ENCODE data around the gene CDKN3.
"Not testable (repeated sequence)": the region's sequence is repeated elsewhere in the genome, so short reads cannot be mapped to it uniquely, and the experiment has no call there.

CDKN3 gene

GRCh38 chr14:54424479-54424901 lies 27.7 kb downstream of the CDKN3 start:
- DNase-seq (ENCODE audit: low read depth), result no peak

- DNase-seq (ENCODE audit: low read depth), result no peak
Measured at GRCh38 chr14:54425068-54425467, 28.3 kb downstream of the CDKN3 start.

- DNase-seq (ENCODE audit: low read depth), result no peak
Measured at GRCh38 chr14:54425537-54426274, 28.9 kb downstream of the CDKN3 start.

DNA sequence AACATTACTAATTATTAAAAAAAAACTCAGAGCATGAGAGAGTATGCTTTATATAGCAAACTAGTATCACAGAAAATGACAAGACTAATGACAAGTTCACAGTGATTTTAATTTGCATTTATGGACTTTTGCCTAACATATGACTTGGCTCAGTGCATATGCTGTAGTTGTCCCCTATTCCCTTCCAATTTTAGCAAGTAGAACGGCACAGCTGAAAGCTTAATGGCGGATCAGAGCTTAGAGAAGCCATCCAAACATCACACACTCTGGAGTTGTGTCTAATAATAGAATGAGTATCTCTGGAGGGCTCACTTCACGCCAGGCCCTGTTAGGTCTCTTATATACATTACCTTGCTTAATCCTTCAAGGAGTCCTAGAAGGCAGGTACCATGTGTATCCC lies 31.1 kb downstream of the CDKN3 start:
- no peak for DNase-seq (ENCODE audit: low read depth)

- no peak for DNase-seq (ENCODE audit: low read depth)
Measured at GRCh38 chr14:54428527-54428926, 31.7 kb downstream of the CDKN3 start.

DNA sequence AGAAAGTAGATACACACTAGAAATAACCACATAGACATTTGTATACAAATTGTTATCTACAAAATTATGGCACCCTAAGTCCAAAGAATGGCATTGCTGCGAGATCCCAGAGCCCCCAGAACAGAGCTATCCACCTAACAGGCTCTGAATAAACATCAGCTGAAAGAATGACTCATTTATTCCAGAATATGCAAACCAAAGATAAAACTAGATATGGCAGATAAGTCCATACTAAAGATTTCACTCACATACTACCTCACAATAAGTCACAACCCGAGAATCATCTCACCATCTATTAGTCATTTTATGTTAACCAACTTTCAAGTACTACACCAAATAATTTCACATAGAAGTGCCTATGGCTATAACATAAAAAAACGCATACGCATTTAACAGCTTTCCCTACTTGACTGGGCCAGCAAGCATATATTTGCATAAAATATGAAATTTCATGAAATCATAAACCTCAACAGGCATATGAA lies 38.7 kb downstream of the CDKN3 start:
- DNase-seq (ENCODE audit: low read depth), result no peak

GRCh38 chr14:54437954-54438353 lies 41.1 kb downstream of the CDKN3 start:
- DNase-seq (ENCODE audit: low read depth), result not testable (repeated sequence)

GRCh38 chr14:54438703-54439102 lies 41.9 kb downstream of the CDKN3 start:
- DNase-seq (ENCODE audit: low read depth), result no peak

GRCh38 chr14:54440037-54440436 lies 43.2 kb downstream of the CDKN3 start:
- DNase-seq (ENCODE audit: low read depth), result no peak

DNA sequence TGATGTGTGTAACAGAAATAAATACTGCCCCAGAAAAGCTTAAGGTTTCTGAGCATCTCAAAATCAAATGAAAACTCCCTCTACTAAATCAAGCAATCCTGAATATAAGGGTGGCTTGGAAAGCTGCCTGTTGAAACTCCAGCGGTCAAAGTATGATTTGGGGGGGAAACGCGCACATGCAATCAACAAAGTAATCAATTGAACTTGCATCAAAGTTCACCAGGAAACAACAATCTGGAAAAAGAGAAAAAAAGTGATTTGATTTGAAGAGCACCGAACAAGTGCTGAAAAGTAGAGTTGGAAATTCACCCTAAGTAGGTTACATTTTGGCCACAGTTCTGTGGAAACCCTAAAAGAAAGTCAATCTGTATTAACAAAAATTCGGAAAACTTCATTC lies 43.7 kb downstream of the CDKN3 start:
- no peak for DNase-seq (ENCODE audit: low read depth)

DNA sequence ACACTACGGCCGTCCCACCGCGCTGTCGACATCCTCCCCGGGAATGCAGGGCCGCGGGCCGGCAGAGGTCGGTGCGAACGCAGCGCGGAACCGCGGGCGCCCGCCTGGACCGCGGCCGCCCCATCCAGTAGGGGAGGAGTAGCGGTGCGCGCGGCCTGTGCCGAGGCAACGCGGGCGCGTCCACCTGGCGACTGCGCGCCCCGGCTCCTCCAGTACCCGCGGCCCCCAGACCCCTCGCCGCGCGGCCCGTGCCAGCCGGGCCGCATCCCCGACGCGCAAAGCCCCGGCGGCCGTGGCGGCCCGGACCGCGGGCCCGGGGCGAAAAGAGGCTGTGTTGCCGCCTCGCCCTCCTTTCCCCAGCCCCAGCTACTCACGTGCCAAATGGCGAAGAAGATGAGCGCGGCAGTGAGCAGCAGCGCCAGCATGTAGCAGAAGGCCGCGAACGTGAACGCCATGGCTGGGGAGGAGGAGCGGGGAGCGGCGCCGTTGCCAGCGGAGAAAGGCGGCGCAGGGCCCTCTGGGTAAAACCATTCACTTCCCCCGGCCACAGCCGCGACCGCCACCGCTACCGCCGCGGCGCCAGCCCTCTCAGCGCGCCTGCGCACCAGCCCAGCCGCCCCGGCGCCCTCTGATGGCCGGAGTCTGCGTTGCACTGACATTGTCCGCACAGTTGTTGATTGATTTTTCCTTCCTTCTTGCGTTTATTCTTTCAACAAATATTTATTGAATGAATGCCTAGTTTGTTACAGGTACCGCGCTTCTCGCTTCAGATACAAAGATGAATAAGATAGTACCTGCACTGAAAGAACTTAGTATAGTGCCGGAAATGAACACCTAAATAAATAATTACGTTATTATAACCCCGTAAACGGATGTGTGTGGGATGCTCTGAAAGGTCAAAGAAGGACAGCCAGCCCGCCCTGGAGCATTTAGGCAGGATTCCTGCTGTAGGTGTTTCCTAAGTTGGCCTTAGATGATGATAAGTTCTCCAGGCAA lies 44.4 kb downstream of the CDKN3 start, which contains the start of gene CNIH1:
Gene CNIH1 (minus strand): TSS at position 502 of the 996 bp plus-strand sequence. CDS start 47 bp downstream, at position 455.
- peak; percentile 76 for DNase-seq (ENCODE audit: low read depth)

DNA sequence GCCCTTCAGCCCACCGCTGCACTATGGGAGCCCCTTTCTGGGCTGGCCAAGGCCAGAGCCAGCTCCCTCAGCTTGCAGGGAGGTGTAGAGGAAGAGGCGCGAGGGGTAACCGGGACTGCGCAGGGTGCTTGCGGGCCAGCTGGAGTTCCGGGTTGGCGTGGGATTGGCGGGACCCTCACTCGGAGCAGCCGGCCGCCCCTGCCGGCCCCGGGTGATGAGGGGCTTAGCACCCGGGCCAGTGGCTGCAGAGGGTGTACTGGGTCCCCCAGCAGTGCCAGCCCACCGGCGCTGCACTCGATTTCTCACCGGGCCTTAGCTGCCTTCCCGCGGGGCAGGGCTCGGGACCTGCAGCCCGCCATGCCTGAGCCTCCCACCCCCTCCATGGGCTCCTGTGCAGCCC lies 46.2 kb downstream of the CDKN3 start:
- DNase-seq (ENCODE audit: low read depth), result not testable (repeated sequence)

DNA sequence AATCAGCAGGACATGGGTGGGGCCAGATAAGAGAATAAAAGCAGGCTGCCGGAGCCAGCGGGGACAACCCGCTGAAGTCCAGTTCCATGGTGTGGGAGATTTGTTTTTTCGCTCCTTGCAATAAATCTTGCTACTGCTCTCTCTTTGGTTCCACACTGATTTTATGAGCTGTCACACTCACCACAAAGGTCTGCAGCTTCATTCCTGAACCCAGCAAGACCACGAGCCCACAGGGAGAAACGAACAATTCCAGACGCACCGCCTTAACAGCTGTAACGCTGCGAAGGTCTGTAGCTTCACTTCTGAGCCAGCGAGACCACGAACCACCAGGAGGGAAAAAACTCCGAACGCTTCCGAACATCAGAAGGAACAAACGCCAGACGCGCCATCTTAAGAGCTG lies 47.2 kb downstream of the CDKN3 start:
- no peak for DNase-seq (ENCODE audit: low read depth)

GRCh38 chr14:54444681-54445080 lies 47.9 kb downstream of the CDKN3 start:
- no peak for DNase-seq (ENCODE audit: low read depth)

- DNase-seq (ENCODE audit: low read depth), result no peak
Measured at GRCh38 chr14:54446161-54446693, 49.4 kb downstream of the CDKN3 start.

- no peak for DNase-seq (ENCODE audit: low read depth)
Measured at GRCh38 chr14:54447231-54447692, 50.5 kb downstream of the CDKN3 start.

DNA sequence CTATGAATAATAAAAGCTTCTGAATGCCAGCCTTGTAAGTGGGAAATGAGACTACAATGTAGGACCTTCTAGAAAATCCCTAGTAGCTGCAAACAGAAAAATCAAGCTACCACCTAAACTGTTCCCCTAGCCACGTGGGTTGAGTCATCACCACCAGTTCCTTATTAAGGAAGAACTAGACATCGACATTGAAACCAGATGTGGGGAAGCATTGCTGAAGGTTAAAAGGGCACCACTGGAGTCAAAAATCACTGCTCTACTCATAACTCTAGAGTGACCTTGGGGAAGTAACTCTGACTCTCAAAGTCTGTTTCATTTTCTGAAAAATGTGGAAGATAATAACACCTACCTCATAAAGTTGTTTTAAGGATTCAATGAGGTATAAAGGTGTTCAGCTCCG lies 53.7 kb downstream of the CDKN3 start:
- no peak for DNase-seq (ENCODE audit: low read depth)

- no peak for DNase-seq (ENCODE audit: low read depth)
Measured at GRCh38 chr14:54451121-54451601, 54.4 kb downstream of the CDKN3 start.

- no peak for DNase-seq (ENCODE audit: low read depth)
Measured at GRCh38 chr14:54451961-54452360, 55.2 kb downstream of the CDKN3 start.

GRCh38 chr14:54453252-54453651 lies 56.4 kb downstream of the CDKN3 start:
- DNase-seq (ENCODE audit: low read depth), result no peak

- not testable (repeated sequence) for DNase-seq (ENCODE audit: low read depth)
Measured at GRCh38 chr14:54453990-54454389, 57.2 kb downstream of the CDKN3 start.

- no peak for DNase-seq (ENCODE audit: low read depth)
Measured at GRCh38 chr14:54455363-54455762, 58.6 kb downstream of the CDKN3 start.

Data from HS-27A (cell line).